HL-60 (cell line): ENCODE measurements around the gene LAMTOR1.

Experiments
- CTCF ChIP-seq: IDR thresholded peaks from one replicate; pipeline ENCODE4 v1.5.1; 2011; ENCODE audit warnings: low read length, control low read depth, inconsistent platforms; ENCODE audit not compliant: insufficient read depth
- POLR2AphosphoS5 ChIP-seq: IDR thresholded peaks from 2 replicates; pipeline ENCODE4 v1.6.1; 2012; ENCODE audit warnings: low read depth
- REST ChIP-seq: IDR thresholded peaks from 2 replicates; pipeline ENCODE4 v1.6.1; 2012; ENCODE audit warnings: low read depth; ENCODE audit not compliant: insufficient replicate concordance

- TF ChIP-seq CTCF: no peak
- TF ChIP-seq POLR2AphosphoS5: no peak
- no peak for TF ChIP-seq REST
Observed at GRCh38 chr11:72135891-72136683, 33.0 kb upstream of the LAMTOR1 start.
